A673 (cell line): ENCODE data around the gene SPATA18. TPM values are rescaled to one million over a fixed set of nuclear protein-coding genes. Genes with fewer than 3 reads are reported as not detected.
"Not testable (repeated sequence)": the region's sequence is repeated elsewhere in the genome, so short reads cannot be mapped to it uniquely, and the experiment has no call there.

Experiments
- BruUV-seq: library from RNA; stranded (reverse); fragments of 400-500 nt; replicated peaks from 2 replicates; lab custom pipeline; 2021; lab: Mats Ljungman, UMichigan
- CTCF ChIA-PET: fragments of 300-600 bp; sonication (Branson Sonifier 250); formaldehyde crosslinking; loops from one replicate; lab custom pipeline; 2022; ENCODE audit warnings: antibody characterized with exemption; lab: Charles Lee
- POLR2A ChIA-PET: fragments of 300-600 bp; sonication (Branson Sonifier 250); formaldehyde crosslinking; loops from one replicate; lab custom pipeline; 2022; ENCODE audit warnings: antibody characterized with exemption; ENCODE audit not compliant: low non-redundant PET; lab: Charles Lee
- DNase-seq: peaks from one replicate; pipeline ENCODE4 v3.0.0-alpha.2; 2015; ENCODE audit warnings: low spot score
- H3K27ac ChIP-seq: fragments of 200-600 bp; sonication (generic); 2 replicates; pipeline ENCODE4 v1.5.1; 2016; ENCODE audit warnings: mixed run types, low read depth, mild to moderate bottlenecking, mixed read lengths, antibody characterized with exemption, low read length; ENCODE audit not compliant: poor library complexity, severe bottlenecking
- H3K27me3 ChIP-seq: fragments of 200-600 bp; sonication (generic); replicated peaks from 2 replicates; pipeline ENCODE4 v1.6.1; 2017; ENCODE audit warnings: mixed run types, low read depth, mild to moderate bottlenecking, mixed read lengths, antibody characterized with exemption, low read length; ENCODE audit not compliant: insufficient read depth, poor library complexity
- H3K36me3 ChIP-seq: fragments of 200-600 bp; sonication (generic); 2 replicates; pipeline ENCODE4 v1.6.1; 2016; ENCODE audit warnings: mixed run types, mild to moderate bottlenecking, mixed read lengths, antibody characterized with exemption, low read length; ENCODE audit not compliant: insufficient read depth, poor library complexity, severe bottlenecking
- H3K4me1 ChIP-seq: fragments of 200-600 bp; sonication (generic); 2 replicates; pipeline ENCODE4 v1.6.1; 2017; ENCODE audit warnings: mixed run types, mild to moderate bottlenecking, mixed read lengths, antibody characterized with exemption, low read length; ENCODE audit not compliant: insufficient read depth, poor library complexity, severe bottlenecking
- H3K4me3 ChIP-seq: fragments of 200-600 bp; sonication (generic); 2 replicates; pipeline ENCODE4 v1.5.1; 2016; ENCODE audit warnings: low read depth, mixed run types, mild to moderate bottlenecking, mixed read lengths, low read length; ENCODE audit not compliant: poor library complexity, severe bottlenecking
- H3K9me3 ChIP-seq: fragments of 200-600 bp; sonication (generic); 2 replicates; pipeline ENCODE4 v1.6.1; 2016; ENCODE audit warnings: mixed run types, low read depth, mild to moderate bottlenecking, mixed read lengths, antibody characterized with exemption, low read length; ENCODE audit not compliant: poor library complexity, severe bottlenecking
- EZH2 ChIP-seq: fragments of 200-600 bp; sonication (generic); IDR thresholded peaks from 2 replicates; pipeline ENCODE4 v1.6.1; 2017; ENCODE audit warnings: borderline replicate concordance, low read depth, mild to moderate bottlenecking, mixed read lengths, antibody characterized with exemption, low read length; ENCODE audit not compliant: poor library complexity, severe bottlenecking
- intact Hi-C: fragments of 100-400 bp; cut with micrococcal nuclease; formaldehyde crosslinking; loops from one replicate; pipeline ENCODE4 v1.10.0; 2022; ENCODE audit not compliant: unreplicated experiment
- total RNA-seq: library from RNA; stranded (reverse); gene quantifications from 2 replicates; pipeline ENCODE4 v1.2.3, GENCODE V29; 2021
- TF ChIP-seq, protein P1 (sequence below): fragments of 300-800, 200-600 bp; sonication (generic); conservative IDR thresholded peaks from 2 replicates; pipeline ENCODE4 v1.5.1; 2017; ENCODE audit warnings: low read depth, mild to moderate bottlenecking, antibody characterized with exemption, low read length, moderate library complexity, mixed read lengths

The SPATA18 gene
- total RNA-seq, 1 experiment from 2014 or later: 0.71 TPM

DNA sequence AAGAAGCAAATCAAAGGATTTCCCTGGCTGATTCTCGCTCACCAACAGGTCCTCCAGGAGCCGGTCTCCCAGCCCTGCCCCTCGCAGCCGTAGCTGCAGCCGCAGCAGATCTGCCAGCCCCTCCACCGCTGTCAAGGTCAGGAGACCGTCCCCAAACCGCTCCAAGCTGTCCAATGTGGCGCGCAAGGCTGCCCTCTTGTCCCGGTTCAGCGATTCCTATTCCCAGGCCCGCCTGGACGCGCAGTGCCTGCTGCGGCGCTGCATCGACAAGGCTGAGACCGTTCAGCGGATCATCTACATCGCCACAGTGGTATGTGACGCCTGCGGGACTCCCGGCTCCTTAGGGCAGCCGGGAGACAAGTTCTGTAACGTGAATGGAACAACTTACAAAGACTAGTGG is 25.6 kb downstream of the SPATA18 start:
- POLR2A ChIA-PET: no interaction called here
- Histone ChIP-seq H3K27ac (no peak overlapping the region), H3K36me3 (no peaks in the 10 kb centered on the region), H3K4me1 (no peaks in the 10 kb centered on the region), H3K27me3 (no peaks in the 10 kb centered on the region), H3K4me3 (no peak overlapping the region), H3K9me3 (no peaks in the 10 kb centered on the region)
- no TSS peak for BruUV-seq
- CTCF ChIA-PET: no interaction called here
- intact Hi-C loops: no loop called here
- TF ChIP-seq EZH2: no peak
- no peak for DNase-seq

- intact Hi-C loops: no loop called here
- CTCF ChIA-PET: no interaction called here
These were observed 28.6 kb downstream of the SPATA18 start for GRCh38 chr4:52079659-52080058.

GRCh38 chr4:52081216-52081615 is 30.1 kb downstream of the SPATA18 start:
- no peaks in the 10 kb centered on the region for H3K36me3 ChIP-seq
- no peak for DNase-seq
- no peaks in the 10 kb centered on the region for H3K9me3 ChIP-seq
- intact Hi-C loops: no loop called here
- H3K4me3 ChIP-seq: no peak overlapping the region
- no peak for TF ChIP-seq EZH2
- TF ChIP-seq, protein P1, sequence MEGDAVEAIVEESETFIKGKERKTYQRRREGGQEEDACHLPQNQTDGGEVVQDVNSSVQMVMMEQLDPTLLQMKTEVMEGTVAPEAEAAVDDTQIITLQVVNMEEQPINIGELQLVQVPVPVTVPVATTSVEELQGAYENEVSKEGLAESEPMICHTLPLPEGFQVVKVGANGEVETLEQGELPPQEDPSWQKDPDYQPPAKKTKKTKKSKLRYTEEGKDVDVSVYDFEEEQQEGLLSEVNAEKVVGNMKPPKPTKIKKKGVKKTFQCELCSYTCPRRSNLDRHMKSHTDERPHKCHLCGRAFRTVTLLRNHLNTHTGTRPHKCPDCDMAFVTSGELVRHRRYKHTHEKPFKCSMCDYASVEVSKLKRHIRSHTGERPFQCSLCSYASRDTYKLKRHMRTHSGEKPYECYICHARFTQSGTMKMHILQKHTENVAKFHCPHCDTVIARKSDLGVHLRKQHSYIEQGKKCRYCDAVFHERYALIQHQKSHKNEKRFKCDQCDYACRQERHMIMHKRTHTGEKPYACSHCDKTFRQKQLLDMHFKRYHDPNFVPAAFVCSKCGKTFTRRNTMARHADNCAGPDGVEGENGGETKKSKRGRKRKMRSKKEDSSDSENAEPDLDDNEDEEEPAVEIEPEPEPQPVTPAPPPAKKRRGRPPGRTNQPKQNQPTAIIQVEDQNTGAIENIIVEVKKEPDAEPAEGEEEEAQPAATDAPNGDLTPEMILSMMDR: no peak
- no peaks in the 10 kb centered on the region for H3K4me1 ChIP-seq
- no TSS peak for BruUV-seq
- no peak overlapping the region for H3K27ac ChIP-seq
- ChIA-PET CTCF (no interaction called here), POLR2A (no interaction called here)
- H3K27me3 ChIP-seq: no peaks in the 10 kb centered on the region

More at GRCh38 chr4:52079659-52080058, 28.6 kb downstream of the SPATA18 start:
- POLR2A ChIA-PET: no interaction called here
- H3K4me1 ChIP-seq: no peaks in the 10 kb centered on the region
- no peak overlapping the region for H3K4me3 ChIP-seq
- no peaks in the 10 kb centered on the region for H3K9me3 ChIP-seq
- no peaks in the 10 kb centered on the region for H3K27me3 ChIP-seq
- no peaks in the 10 kb centered on the region for H3K36me3 ChIP-seq
- TF ChIP-seq, protein P1: no peak
- TF ChIP-seq EZH2: no peak
- no peak for DNase-seq
- no TSS peak for BruUV-seq
- no peak overlapping the region for H3K27ac ChIP-seq

DNA sequence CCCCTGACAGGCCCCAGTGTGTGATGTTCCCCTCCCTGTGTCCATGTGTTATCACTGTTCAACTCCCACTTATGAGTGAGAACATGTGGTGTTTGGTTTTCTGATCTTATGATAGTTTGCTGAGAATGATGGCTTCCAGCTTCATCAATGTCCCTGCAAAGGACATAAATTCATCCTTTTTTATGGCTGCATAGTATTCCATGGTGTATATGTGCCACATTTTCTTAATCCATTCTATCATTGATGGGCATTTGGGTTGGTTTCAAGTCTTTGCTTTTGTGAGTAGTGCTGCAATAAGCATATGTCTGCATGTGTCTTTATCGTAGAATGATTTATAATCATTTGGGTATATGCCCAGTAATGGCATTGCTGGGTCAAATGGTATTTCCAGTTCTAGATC is 35.3 kb downstream of the SPATA18 start:
- not testable (repeated sequence) for H3K4me3 ChIP-seq, BruUV-seq

More for the DNA sequence above, 35.3 kb downstream of the SPATA18 start:
- H3K36me3 ChIP-seq, CTCF ChIA-PET, H3K27ac ChIP-seq, H3K9me3 ChIP-seq, DNase-seq, intact Hi-C loops, H3K4me1 ChIP-seq, POLR2A ChIA-PET, H3K27me3 ChIP-seq: not testable (repeated sequence)
